ENCODE data around the gene USP34. TPM values are rescaled to one million over a fixed set of nuclear protein-coding genes. Genes with fewer than 3 reads are reported as not detected.

Gene USP34
- total and polyA plus RNA-seq, 2 experiments from 2014 or later, result 36.8 to 125 TPM

GRCh38 chr2:61499060-61499459, 28.2 kb upstream of the USP34 start:
- Histone ChIP-seq H3K4me2 (no peak overlapping the region), H3K27ac (no peak overlapping the region), H3K27me3 (no peaks in the 10 kb centered on the region), H3K4me3 (no peak overlapping the region), H3K9me2 (replicated peaks; ENCODE audit: insufficient read depth) (no peaks in the 10 kb centered on the region), H3K9me3 (ENCODE audit: low read depth) (no peaks in the 10 kb centered on the region), H4K20me1 (ENCODE audit: insufficient read depth, poor library complexity, severe bottlenecking) (peaks cover 9% of the 10 kb centered on the region), H3K79me2 (peaks cover 61% of the 10 kb centered on the region), H3K4me1 (ENCODE audit: insufficient read depth) (no peaks in the 10 kb centered on the region), H2AFZ (no peak overlapping the region), H3K36me3 (replicated peaks; ENCODE audit: insufficient read depth, low read depth) (no peaks in the 10 kb centered on the region)
- no peak for DNase-seq (ENCODE audit: low spot score)
- TF ChIP-seq EZH2phosphoT487 (IDR thresholded peaks at IDR 0.05; ENCODE audit: low read depth, severe bottlenecking, unreplicated experiment) (no peak), CTCF (IDR thresholded peaks at IDR 0.05; ENCODE audit: poor library complexity) (no peak), EZH2 (IDR thresholded peaks at IDR 0.05; ENCODE audit: borderline replicate concordance) (no peak)
- 98% methylated on average over 2 of the region's 2 CpGs for WGBS (ENCODE audit: low lambda C conversion rate, missing lambda C conversion rate)

- Histone ChIP-seq H3K4me1 (ENCODE audit: insufficient read depth) (no peaks in the 10 kb centered on the region), H3K9me2 (replicated peaks; ENCODE audit: insufficient read depth) (no peaks in the 10 kb centered on the region), H3K9me3 (ENCODE audit: low read depth) (no peaks in the 10 kb centered on the region), H2AFZ (no peak overlapping the region), H3K27me3 (no peaks in the 10 kb centered on the region), H3K36me3 (replicated peaks; ENCODE audit: insufficient read depth, low read depth) (no peaks in the 10 kb centered on the region), H3K4me2 (no peak overlapping the region), H3K27ac (no peak overlapping the region), H4K20me1 (ENCODE audit: insufficient read depth, poor library complexity, severe bottlenecking) (no peaks in the 10 kb centered on the region), H3K4me3 (no peak overlapping the region), H3K79me2 (peaks cover 28% of the 10 kb centered on the region)
- no peak for TF ChIP-seq EZH2 (IDR thresholded peaks at IDR 0.05; ENCODE audit: borderline replicate concordance)
- no peak for TF ChIP-seq CTCF (IDR thresholded peaks at IDR 0.05; ENCODE audit: poor library complexity)
- TF ChIP-seq EZH2phosphoT487 (IDR thresholded peaks at IDR 0.05; ENCODE audit: low read depth, severe bottlenecking, unreplicated experiment), result no peak
- WGBS (ENCODE audit: low lambda C conversion rate, missing lambda C conversion rate), result 95% methylated on average over 2 of the region's 2 CpGs
- DNase-seq (ENCODE audit: low spot score), result no peak
These were observed 22.6 kb upstream of the USP34 start for GRCh38 chr2:61493523-61493942.

GRCh38 chr2:61492476-61492875, 21.6 kb upstream of the USP34 start:
- Histone ChIP-seq H3K27ac (no peak overlapping the region), H3K4me2 (no peak overlapping the region), H2AFZ (no peak overlapping the region), H3K9me3 (ENCODE audit: low read depth) (no peaks in the 10 kb centered on the region), H3K27me3 (no peaks in the 10 kb centered on the region), H3K36me3 (replicated peaks; ENCODE audit: insufficient read depth, low read depth) (no peaks in the 10 kb centered on the region), H3K4me1 (ENCODE audit: insufficient read depth) (no peaks in the 10 kb centered on the region), H3K4me3 (no peak overlapping the region), H3K9me2 (replicated peaks; ENCODE audit: insufficient read depth) (no peaks in the 10 kb centered on the region), H4K20me1 (ENCODE audit: insufficient read depth, poor library complexity, severe bottlenecking) (no peaks in the 10 kb centered on the region), H3K79me2 (peaks cover 29% of the 10 kb centered on the region)
- DNase-seq (ENCODE audit: low spot score), result no peak
- WGBS (ENCODE audit: low lambda C conversion rate, missing lambda C conversion rate), result 95% methylated on average over 2 of the region's 2 CpGs
- TF ChIP-seq EZH2 (IDR thresholded peaks at IDR 0.05; ENCODE audit: borderline replicate concordance) (no peak), EZH2phosphoT487 (IDR thresholded peaks at IDR 0.05; ENCODE audit: low read depth, severe bottlenecking, unreplicated experiment) (no peak), CTCF (IDR thresholded peaks at IDR 0.05; ENCODE audit: poor library complexity) (no peak)

GRCh38 chr2:61485281-61485680, 14.4 kb upstream of the USP34 start:
- no peaks in the 10 kb centered on the region for H4K20me1 ChIP-seq (ENCODE audit: insufficient read depth, poor library complexity, severe bottlenecking)
- no peaks in the 10 kb centered on the region for H3K9me2 ChIP-seq (replicated peaks; ENCODE audit: insufficient read depth)

More at GRCh38 chr2:61485281-61485680, 14.4 kb upstream of the USP34 start:
- Histone ChIP-seq H2AFZ (no peak overlapping the region), H3K4me3 (no peak overlapping the region), H3K9me3 (ENCODE audit: low read depth) (no peaks in the 10 kb centered on the region), H3K4me2 (no peak overlapping the region), H3K4me1 (ENCODE audit: insufficient read depth) (no peaks in the 10 kb centered on the region), H3K36me3 (replicated peaks; ENCODE audit: insufficient read depth, low read depth) (no peaks in the 10 kb centered on the region), H3K79me2 (peaks cover 41% of the 10 kb centered on the region), H3K27me3 (no peaks in the 10 kb centered on the region), H3K27ac (no peak overlapping the region)
- TF ChIP-seq EZH2phosphoT487 (IDR thresholded peaks at IDR 0.05; ENCODE audit: low read depth, severe bottlenecking, unreplicated experiment), result no peak
- no peak for TF ChIP-seq EZH2 (IDR thresholded peaks at IDR 0.05; ENCODE audit: borderline replicate concordance)
- TF ChIP-seq CTCF (IDR thresholded peaks at IDR 0.05; ENCODE audit: poor library complexity), result no peak
- no peak for DNase-seq (ENCODE audit: low spot score)
- WGBS (ENCODE audit: low lambda C conversion rate, missing lambda C conversion rate), result 95% methylated on average over 5 of the region's 5 CpGs

Data from hepatocyte (in vitro differentiated cells).